OCI-LY1 (cell line): ENCODE results near the gene ZFYVE9.

Experiments
- H2AFZ ChIP-seq: fragments of 200-600 bp; sonication (generic), shearing (Covaris generic); 2 replicates; pipeline ENCODE4 v1.6.0; 2014; ENCODE audit warnings: antibody characterized with exemption, mild to moderate bottlenecking, low read length
- H3F3A ChIP-seq: fragments of 200-600 bp; sonication (generic), shearing (Covaris generic); 2 replicates; pipeline ENCODE4 v1.6.0; 2014; ENCODE audit warnings: mild to moderate bottlenecking, antibody characterized with exemption, low read length, moderate library complexity; ENCODE audit not compliant: insufficient read depth
- H3K27ac ChIP-seq: fragments of 200-600 bp; sonication (generic); 2 replicates; pipeline ENCODE4 v1.5.1; 2014; ENCODE audit warnings: low read length, mixed run types, mild to moderate bottlenecking, low read depth; ENCODE audit not compliant: poor library complexity, severe bottlenecking
- H3K27me3 ChIP-seq: fragments of 200-600 bp; sonication (generic); 2 replicates; pipeline ENCODE4 v1.6.0; 2014; ENCODE audit warnings: antibody characterized with exemption, mild to moderate bottlenecking, low read length, moderate library complexity; ENCODE audit not compliant: insufficient read depth
- H3K36me3 ChIP-seq: fragments of 200-600 bp; sonication (generic); 2 replicates; pipeline ENCODE4 v1.6.1; 2014; ENCODE audit warnings: mild to moderate bottlenecking, antibody characterized with exemption, low read length, moderate library complexity, mixed read lengths; ENCODE audit not compliant: insufficient read depth
- H3K4me1 ChIP-seq: fragments of 200-600 bp; sonication (generic); 2 replicates; pipeline ENCODE4 v1.5.1; 2014; ENCODE audit warnings: mild to moderate bottlenecking, low read length, moderate library complexity; ENCODE audit not compliant: insufficient read depth, severe bottlenecking
- H3K4me2 ChIP-seq: fragments of 200-600 bp; sonication (generic), shearing (Covaris generic); 2 replicates; pipeline ENCODE4 v1.6.1; 2014; ENCODE audit warnings: low read length
- H3K4me3 ChIP-seq: fragments of 200-600 bp; sonication (generic); 2 replicates; pipeline ENCODE4 v1.5.1; 2014; ENCODE audit warnings: low read length, low read depth, mild to moderate bottlenecking, mixed read lengths; ENCODE audit not compliant: poor library complexity, severe bottlenecking
- H3K79me2 ChIP-seq: fragments of 200-600 bp; shearing (Covaris generic); 2 replicates; pipeline ENCODE4 v1.6.1; 2016; ENCODE audit warnings: mixed run types, low read length, mixed read lengths; ENCODE audit not compliant: insufficient read depth
- H3K9ac ChIP-seq: fragments of 200-600 bp; sonication (generic), shearing (Covaris generic); 2 replicates; pipeline ENCODE4 v1.6.1; 2014; ENCODE audit warnings: mild to moderate bottlenecking, low read length, mixed read lengths
- H3K9me2 ChIP-seq: fragments of 200-600 bp; sonication (generic), shearing (Covaris generic); 2 replicates; pipeline ENCODE4 v1.6.1; 2014; ENCODE audit warnings: low read depth, mild to moderate bottlenecking, low read length, mixed read lengths
- H3K9me3 ChIP-seq: fragments of 200-600 bp; shearing (Covaris generic); 2 replicates; pipeline ENCODE4 v1.6.1; 2014; ENCODE audit warnings: low read length, mixed read lengths
- H4K20me1 ChIP-seq: fragments of 200-600 bp; sonication (generic), shearing (Covaris generic); 2 replicates; pipeline ENCODE4 v1.6.0; 2016; ENCODE audit warnings: mild to moderate bottlenecking, low read length; ENCODE audit not compliant: insufficient read depth
- EZH2 ChIP-seq: fragments of 200-600 bp; sonication (generic), shearing (Covaris generic); IDR thresholded peaks from 2 replicates; pipeline ENCODE4 v1.8.0; 2017; ENCODE audit warnings: borderline replicate concordance, mixed run types, mild to moderate bottlenecking, antibody characterized with exemption, low read length, moderate library complexity, mixed read lengths
- TF ChIP-seq, protein P1 (sequence below): fragments of 200-600 bp; sonication (generic), shearing (Covaris generic); IDR thresholded peaks from 2 replicates; pipeline ENCODE4 v1.5.1; 2017; ENCODE audit warnings: mild to moderate bottlenecking, antibody characterized with exemption, low read length, moderate library complexity, mixed read lengths

The ZFYVE9 gene

GRCh38 chr1:52229494-52229893, 87.6 kb downstream of the ZFYVE9 start:
- H3F3A ChIP-seq: no peaks in the 10 kb centered on the region
- no peak overlapping the region for H3K27ac ChIP-seq
- no peaks in the 10 kb centered on the region; the same call in 1 of the 2 replicates for H3K36me3 ChIP-seq
- no peak overlapping the region for H3K4me2 ChIP-seq
- H3K4me3 ChIP-seq: no peak overlapping the region
- no peaks in the 10 kb centered on the region; the same call in 1 of the 2 replicates for H3K27me3 ChIP-seq
- no peaks in the 10 kb centered on the region for H3K9me2 ChIP-seq
- no peaks in the 10 kb centered on the region for H4K20me1 ChIP-seq
- no peak overlapping the region for H3K9ac ChIP-seq
- peaks cover 11% of the 10 kb centered on the region for H3K9me3 ChIP-seq
- H3K4me1 ChIP-seq: no peaks in the 10 kb centered on the region
- H2AFZ ChIP-seq: no peak overlapping the region
- no peak for TF ChIP-seq EZH2
- TF ChIP-seq, protein P1, sequence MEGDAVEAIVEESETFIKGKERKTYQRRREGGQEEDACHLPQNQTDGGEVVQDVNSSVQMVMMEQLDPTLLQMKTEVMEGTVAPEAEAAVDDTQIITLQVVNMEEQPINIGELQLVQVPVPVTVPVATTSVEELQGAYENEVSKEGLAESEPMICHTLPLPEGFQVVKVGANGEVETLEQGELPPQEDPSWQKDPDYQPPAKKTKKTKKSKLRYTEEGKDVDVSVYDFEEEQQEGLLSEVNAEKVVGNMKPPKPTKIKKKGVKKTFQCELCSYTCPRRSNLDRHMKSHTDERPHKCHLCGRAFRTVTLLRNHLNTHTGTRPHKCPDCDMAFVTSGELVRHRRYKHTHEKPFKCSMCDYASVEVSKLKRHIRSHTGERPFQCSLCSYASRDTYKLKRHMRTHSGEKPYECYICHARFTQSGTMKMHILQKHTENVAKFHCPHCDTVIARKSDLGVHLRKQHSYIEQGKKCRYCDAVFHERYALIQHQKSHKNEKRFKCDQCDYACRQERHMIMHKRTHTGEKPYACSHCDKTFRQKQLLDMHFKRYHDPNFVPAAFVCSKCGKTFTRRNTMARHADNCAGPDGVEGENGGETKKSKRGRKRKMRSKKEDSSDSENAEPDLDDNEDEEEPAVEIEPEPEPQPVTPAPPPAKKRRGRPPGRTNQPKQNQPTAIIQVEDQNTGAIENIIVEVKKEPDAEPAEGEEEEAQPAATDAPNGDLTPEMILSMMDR: no peak
- no peaks in the 10 kb centered on the region for H3K79me2 ChIP-seq

GRCh38 chr1:52233463-52233862, 91.6 kb downstream of the ZFYVE9 start:
- 0 out of 2 replicates have a peak, but pooled peaks cover 3% of the 10 kb centered on the region for H3K27me3 ChIP-seq
- no peaks in the 10 kb centered on the region for H3K79me2 ChIP-seq
- no peaks in the 10 kb centered on the region for H4K20me1 ChIP-seq
- no peaks in the 10 kb centered on the region for H3K4me1 ChIP-seq
- TF ChIP-seq, protein P1: no peak
- no peak for TF ChIP-seq EZH2
- H3K36me3 ChIP-seq: no peaks in the 10 kb centered on the region
- H3K4me2 ChIP-seq: no peak overlapping the region
- no peak overlapping the region for H3K4me3 ChIP-seq
- H3K9ac ChIP-seq: no peak overlapping the region
- H3K27ac ChIP-seq: no peak overlapping the region
- no peaks in the 10 kb centered on the region for H3K9me2 ChIP-seq
- H3F3A ChIP-seq: no peaks in the 10 kb centered on the region
- no peak overlapping the region for H2AFZ ChIP-seq
- no peaks in the 10 kb centered on the region for H3K9me3 ChIP-seq

- H4K20me1 ChIP-seq: no peaks in the 10 kb centered on the region
- H3K79me2 ChIP-seq: no peaks in the 10 kb centered on the region
- no peaks in the 10 kb centered on the region for H3K9me2 ChIP-seq
- 0 out of 2 replicates have a peak, but pooled peaks cover 3% of the 10 kb centered on the region for H3K27me3 ChIP-seq
- H3K4me1 ChIP-seq: no peaks in the 10 kb centered on the region
- H3K4me3 ChIP-seq: no peak overlapping the region
- no peak overlapping the region for H3K9ac ChIP-seq
- no peak overlapping the region for H3K4me2 ChIP-seq
- no peak overlapping the region for H3K27ac ChIP-seq
- TF ChIP-seq, protein P1: no peak
- TF ChIP-seq EZH2: no peak
- H2AFZ ChIP-seq: no peak overlapping the region
- no peaks in the 10 kb centered on the region for H3K36me3 ChIP-seq
- no peaks in the 10 kb centered on the region for H3F3A ChIP-seq
- no peaks in the 10 kb centered on the region for H3K9me3 ChIP-seq
Measured at GRCh38 chr1:52234014-52234413, 92.1 kb downstream of the ZFYVE9 start.
